Hematopoietic multipotent progenitor cell treated with erythropoietin and hydrocortisone succinate and interleukin-3 and kit ligand, for 15 days (in vitro differentiated cells): ENCODE measurements around the gene LBX1.

Experiments used
- DNase-seq: peaks from one replicate; pipeline ENCODE4 v3.0.0-alpha.2; 2015; ENCODE audit warnings: low spot score

LBX1 gene

GRCh38 chr10:101224910-101225823, 4.1 kb downstream of the LBX1 start:
- DNase-seq = no peak

GRCh38 chr10:101224060-101224909, 5.0 kb downstream of the LBX1 start:
- DNase-seq = no peak

GRCh38 chr10:101223274-101224059, 5.8 kb downstream of the LBX1 start:
- no peak for DNase-seq

- no peak for DNase-seq
Measured at GRCh38 chr10:101222683-101223273, 6.5 kb downstream of the LBX1 start.

GRCh38 chr10:101221963-101222531, 7.2 kb downstream of the LBX1 start:
- no peak for DNase-seq

GRCh38 chr10:101221549-101221948, 7.7 kb downstream of the LBX1 start:
- no peak for DNase-seq

GRCh38 chr10:101219946-101220451, 9.3 kb downstream of the LBX1 start:
- no peak for DNase-seq

- no peak for DNase-seq
Measured at GRCh38 chr10:101219139-101219945, 9.9 kb downstream of the LBX1 start.

GRCh38 chr10:101218351-101219138, 10.7 kb downstream of the LBX1 start:
- DNase-seq = no peak

- DNase-seq = no peak
Measured at GRCh38 chr10:101217450-101218281, 11.6 kb downstream of the LBX1 start.

- DNase-seq = no peak
Measured at GRCh38 chr10:101217044-101217425, 12.2 kb downstream of the LBX1 start.

- no peak for DNase-seq
Measured at GRCh38 chr10:101216207-101217043, 12.8 kb downstream of the LBX1 start.

- no peak for DNase-seq
Measured at GRCh38 chr10:101215397-101216206, 13.7 kb downstream of the LBX1 start.

GRCh38 chr10:101214446-101215396, 14.5 kb downstream of the LBX1 start:
- DNase-seq = peak; percentile 72

GRCh38 chr10:101208543-101208942, 20.7 kb downstream of the LBX1 start:
- no peak for DNase-seq

- no peak for DNase-seq
Measured at GRCh38 chr10:101207026-101207425, 22.2 kb downstream of the LBX1 start.
